ENCODE results near the gene GCM1.

GCM1 gene

GRCh38 chr6:53154071-53154470 lies 5.4 kb upstream of the GCM1 start:
- Histone ChIP-seq H2BK120ac (ENCODE audit: low read depth, low read length) (no peak overlapping the region), H2BK5ac (ENCODE audit: low read depth, low read length, poor library complexity, severe bottlenecking) (no peak overlapping the region), H3K23ac (ENCODE audit: low read length in 2 of 2) (no peak overlapping the region), H3K9ac (ENCODE audit: low read length) (no peak overlapping the region), H4K8ac (ENCODE audit: low read length) (no peak overlapping the region), H3K36me3 (ENCODE audit: control insufficient read depth in 1 of 2, insufficient read depth in 2 of 2, low read depth in 1 of 2, low read length in 2 of 2) (no peaks in the 10 kb centered on the region), H3K4ac (ENCODE audit: low read depth in 1 of 2, low read length in 2 of 2) (no peak overlapping the region), H2BK12ac (ENCODE audit: low read length in 2 of 2) (no peak overlapping the region), H3K18ac (ENCODE audit: low read depth in 1 of 2, low read length in 2 of 2) (no peak overlapping the region), H4K91ac (ENCODE audit: low read length) (no peak overlapping the region), H3K27me3 (ENCODE audit: control insufficient read depth in 1 of 2, insufficient read depth in 1 of 2, low read length in 2 of 2) (no peaks in the 10 kb centered on the region), H2AFZ (ENCODE audit: low read depth, low read length) (no peak overlapping the region), H3K4me2 (ENCODE audit: low read length, poor library complexity, severe bottlenecking) (no peak overlapping the region), H3K4me3 (ENCODE audit: insufficient read depth in 1 of 2, low read depth in 1 of 2, low read length in 2 of 2) (no peak overlapping the region), H2BK15ac (ENCODE audit: low read depth, poor library complexity, severe bottlenecking) (no peak overlapping the region), H3K79me1 (replicated peaks; ENCODE audit: low read length, poor library complexity, severe bottlenecking) (no peaks in the 10 kb centered on the region), H3K27ac (ENCODE audit: low read length, poor library complexity, severe bottlenecking) (no peak overlapping the region), H3K9me3 (ENCODE audit: control insufficient read depth, low read length) (no peaks in the 10 kb centered on the region), H2AK5ac (ENCODE audit: low read length, severe bottlenecking) (no peak overlapping the region), H3K4me1 (ENCODE audit: control insufficient read depth, insufficient read depth, low read depth, low read length) (no peaks in the 10 kb centered on the region), H3K14ac (ENCODE audit: low read length in 2 of 2) (no peak overlapping the region)
- no peak for DNase-seq
- 81% methylated on average over 3 of the region's 4 CpGs for WGBS

- Histone ChIP-seq H4K91ac (ENCODE audit: low read length) (no peak overlapping the region), H3K27ac (ENCODE audit: low read length, poor library complexity, severe bottlenecking) (no peak overlapping the region), H3K4me1 (ENCODE audit: control insufficient read depth, insufficient read depth, low read depth, low read length) (no peaks in the 10 kb centered on the region), H3K9ac (ENCODE audit: low read length) (no peak overlapping the region), H3K23ac (ENCODE audit: low read length in 2 of 2) (no peak overlapping the region), H2BK15ac (ENCODE audit: low read depth, poor library complexity, severe bottlenecking) (no peak overlapping the region), H4K8ac (ENCODE audit: low read length) (no peak overlapping the region), H3K4me2 (ENCODE audit: low read length, poor library complexity, severe bottlenecking) (no peak overlapping the region), H3K4me3 (ENCODE audit: insufficient read depth in 1 of 2, low read depth in 1 of 2, low read length in 2 of 2) (no peak overlapping the region), H3K14ac (ENCODE audit: low read length in 2 of 2) (no peak overlapping the region), H3K9me3 (ENCODE audit: control insufficient read depth, low read length) (no peaks in the 10 kb centered on the region), H2BK120ac (ENCODE audit: low read depth, low read length) (no peak overlapping the region), H3K18ac (ENCODE audit: low read depth in 1 of 2, low read length in 2 of 2) (no peak overlapping the region), H2BK12ac (ENCODE audit: low read length in 2 of 2) (no peak overlapping the region), H3K4ac (ENCODE audit: low read depth in 1 of 2, low read length in 2 of 2) (no peak overlapping the region), H2AFZ (ENCODE audit: low read depth, low read length) (no peak overlapping the region), H3K27me3 (ENCODE audit: control insufficient read depth in 1 of 2, insufficient read depth in 1 of 2, low read length in 2 of 2) (no peaks in the 10 kb centered on the region), H2AK5ac (ENCODE audit: low read length, severe bottlenecking) (no peak overlapping the region), H2BK5ac (ENCODE audit: low read depth, low read length, poor library complexity, severe bottlenecking) (no peak overlapping the region), H3K36me3 (ENCODE audit: control insufficient read depth in 1 of 2, insufficient read depth in 2 of 2, low read depth in 1 of 2, low read length in 2 of 2) (no peaks in the 10 kb centered on the region), H3K79me1 (replicated peaks; ENCODE audit: low read length, poor library complexity, severe bottlenecking) (no peaks in the 10 kb centered on the region)
- WGBS, result 94% methylated on average over 2 of the region's 2 CpGs
- no peak for DNase-seq
Observed at GRCh38 chr6:53152576-53152975, 3.9 kb upstream of the GCM1 start.

- DNase-seq, result no peak
- Histone ChIP-seq H3K18ac (ENCODE audit: low read depth in 1 of 2, low read length in 2 of 2) (no peak overlapping the region), H3K9ac (ENCODE audit: low read length) (no peak overlapping the region), H3K4me2 (ENCODE audit: low read length, poor library complexity, severe bottlenecking) (no peak overlapping the region), H2BK120ac (ENCODE audit: low read depth, low read length) (no peak overlapping the region), H4K8ac (ENCODE audit: low read length) (no peak overlapping the region), H3K27ac (ENCODE audit: low read length, poor library complexity, severe bottlenecking) (no peak overlapping the region), H4K91ac (ENCODE audit: low read length) (no peak overlapping the region), H3K14ac (ENCODE audit: low read length in 2 of 2) (no peak overlapping the region), H2BK15ac (ENCODE audit: low read depth, poor library complexity, severe bottlenecking) (no peak overlapping the region), H3K9me3 (ENCODE audit: control insufficient read depth, low read length) (no peaks in the 10 kb centered on the region), H2AK5ac (ENCODE audit: low read length, severe bottlenecking) (no peak overlapping the region), H3K23ac (ENCODE audit: low read length in 2 of 2) (no peak overlapping the region), H2BK12ac (ENCODE audit: low read length in 2 of 2) (no peak overlapping the region), H3K27me3 (ENCODE audit: control insufficient read depth in 1 of 2, insufficient read depth in 1 of 2, low read length in 2 of 2) (no peaks in the 10 kb centered on the region), H3K4me1 (ENCODE audit: control insufficient read depth, insufficient read depth, low read depth, low read length) (no peaks in the 10 kb centered on the region), H3K36me3 (ENCODE audit: control insufficient read depth in 1 of 2, insufficient read depth in 2 of 2, low read depth in 1 of 2, low read length in 2 of 2) (no peaks in the 10 kb centered on the region), H3K4ac (ENCODE audit: low read depth in 1 of 2, low read length in 2 of 2) (no peak overlapping the region), H3K79me1 (replicated peaks; ENCODE audit: low read length, poor library complexity, severe bottlenecking) (no peaks in the 10 kb centered on the region), H2BK5ac (ENCODE audit: low read depth, low read length, poor library complexity, severe bottlenecking) (no peak overlapping the region), H2AFZ (ENCODE audit: low read depth, low read length) (no peak overlapping the region), H3K4me3 (ENCODE audit: insufficient read depth in 1 of 2, low read depth in 1 of 2, low read length in 2 of 2) (no peak overlapping the region)
- 67% methylated on average over 1 of the region's 3 CpGs for WGBS
Observed at GRCh38 chr6:53151676-53152075, 3.0 kb upstream of the GCM1 start.

GRCh38 chr6:53144802-53145201 lies 3.8 kb downstream of the GCM1 start:
- no peak overlapping the region for H3K4me3 ChIP-seq (ENCODE audit: insufficient read depth in 1 of 2, low read depth in 1 of 2, low read length in 2 of 2)
- no peak for DNase-seq
- H4K8ac ChIP-seq (ENCODE audit: low read length), result no peak overlapping the region
- no peak overlapping the region for H2BK12ac ChIP-seq (ENCODE audit: low read length in 2 of 2)
- no peak overlapping the region for H2BK15ac ChIP-seq (ENCODE audit: low read depth, poor library complexity, severe bottlenecking)
- no peak overlapping the region for H3K4me2 ChIP-seq (ENCODE audit: low read length, poor library complexity, severe bottlenecking)
- H2AK5ac ChIP-seq (ENCODE audit: low read length, severe bottlenecking), result no peak overlapping the region
- H3K27ac ChIP-seq (ENCODE audit: low read length, poor library complexity, severe bottlenecking), result no peak overlapping the region
- H3K4ac ChIP-seq (ENCODE audit: low read depth in 1 of 2, low read length in 2 of 2), result no peak overlapping the region
- H2AFZ ChIP-seq (ENCODE audit: low read depth, low read length), result no peak overlapping the region
- H3K9ac ChIP-seq (ENCODE audit: low read length), result no peak overlapping the region
- no peak overlapping the region for H2BK120ac ChIP-seq (ENCODE audit: low read depth, low read length)
- H3K4me1 ChIP-seq (ENCODE audit: control insufficient read depth, insufficient read depth, low read depth, low read length), result no peaks in the 10 kb centered on the region
- no peak overlapping the region for H4K91ac ChIP-seq (ENCODE audit: low read length)
- no peak overlapping the region for H2BK5ac ChIP-seq (ENCODE audit: low read depth, low read length, poor library complexity, severe bottlenecking)
- no peak overlapping the region for H3K23ac ChIP-seq (ENCODE audit: low read length in 2 of 2)
- H3K18ac ChIP-seq (ENCODE audit: low read depth in 1 of 2, low read length in 2 of 2), result no peak overlapping the region
- no peaks in the 10 kb centered on the region for H3K36me3 ChIP-seq (ENCODE audit: control insufficient read depth in 1 of 2, insufficient read depth in 2 of 2, low read depth in 1 of 2, low read length in 2 of 2)
- H3K9me3 ChIP-seq (ENCODE audit: control insufficient read depth, low read length), result no peaks in the 10 kb centered on the region
- H3K14ac ChIP-seq (ENCODE audit: low read length in 2 of 2), result no peak overlapping the region
- H3K79me1 ChIP-seq (replicated peaks; ENCODE audit: low read length, poor library complexity, severe bottlenecking), result no peaks in the 10 kb centered on the region
- 100% methylated on average over 1 of the region's 2 CpGs for WGBS
- no peaks in the 10 kb centered on the region for H3K27me3 ChIP-seq (ENCODE audit: control insufficient read depth in 1 of 2, insufficient read depth in 1 of 2, low read length in 2 of 2)

All from mesenchymal stem cell (in vitro differentiated cells and primary cell).